OCI-LY3 (cell line): ENCODE results near the gene CBFA2T2.

Source experiments
- H2AFZ ChIP-seq: fragments of 200-600, 300-600 bp; shearing (Covaris generic); 2 replicates; pipeline ENCODE4 v1.6.0; 2014; ENCODE audit warnings: antibody characterized with exemption, low read depth, low read length
- H3K27ac ChIP-seq: fragments of 200-600, 300-600 bp; sonication (generic); 2 replicates; pipeline ENCODE4 v1.5.1; 2014; ENCODE audit warnings: mild to moderate bottlenecking, low read length, moderate library complexity, mixed read lengths
- H3K27me3 ChIP-seq: fragments of 200-600, 300-600 bp; sonication (generic); 2 replicates; pipeline ENCODE4 v1.6.1; 2014; ENCODE audit warnings: low read depth, low read length, mixed read lengths
- H3K36me3 ChIP-seq: fragments of 200-600, 300-600 bp; sonication (generic); replicated peaks from 2 replicates; pipeline ENCODE3; 2014; ENCODE audit warnings: low read depth, low read length, mixed read lengths
- H3K4me1 ChIP-seq: fragments of 300-600, 200-600 bp; sonication (generic); 2 replicates; pipeline ENCODE4 v1.6.1; 2014; ENCODE audit warnings: low read length, mixed read lengths
- H3K4me2 ChIP-seq: fragments of 200-600, 300-600 bp; sonication (generic); 2 replicates; pipeline ENCODE4 v1.6.1; 2014; ENCODE audit warnings: low read length, mixed read lengths
- H3K4me3 ChIP-seq: fragments of 300-600, 200-600 bp; sonication (generic); 2 replicates; pipeline ENCODE4 v1.5.1; 2014; ENCODE audit warnings: antibody characterized with exemption, mild to moderate bottlenecking, low read length, moderate library complexity
- H3K79me2 ChIP-seq: fragments of 300-600, 200-600 bp; shearing (Covaris generic); 2 replicates; pipeline ENCODE4 v1.6.1; 2014; ENCODE audit warnings: mild to moderate bottlenecking, low read length, mixed read lengths
- H3K9ac ChIP-seq: fragments of 300-600, 200-600 bp; shearing (Covaris generic); 2 replicates; pipeline ENCODE4 v1.6.0; 2014; ENCODE audit warnings: mild to moderate bottlenecking, low read length, moderate library complexity
- H3K9me3 ChIP-seq: fragments of 200-600, 300-600 bp; shearing (Covaris generic); 2 replicates; pipeline ENCODE4 v1.6.1; 2014; ENCODE audit warnings: low read length, mixed read lengths; ENCODE audit not compliant: insufficient read depth
- H4K20me1 ChIP-seq: fragments of 200-600, 300-600 bp; sonication (generic); 2 replicates; pipeline ENCODE4 v1.6.1; 2016; ENCODE audit warnings: low read length, mixed read lengths; ENCODE audit not compliant: insufficient read depth
- EZH2phosphoT487 ChIP-seq: fragments of 200-600 bp; shearing (Covaris generic); IDR thresholded peaks from 2 replicates; pipeline ENCODE4 v1.6.1; 2018; ENCODE audit warnings: antibody characterized with exemption, mixed run types, low read depth
- TF ChIP-seq, protein P1 (sequence below): fragments of 200-600, 300-600 bp; sonication (generic); IDR thresholded peaks from 2 replicates; pipeline ENCODE4 v1.5.1; 2014; ENCODE audit warnings: antibody characterized with exemption, low read length, low read depth

The CBFA2T2 gene

DNA sequence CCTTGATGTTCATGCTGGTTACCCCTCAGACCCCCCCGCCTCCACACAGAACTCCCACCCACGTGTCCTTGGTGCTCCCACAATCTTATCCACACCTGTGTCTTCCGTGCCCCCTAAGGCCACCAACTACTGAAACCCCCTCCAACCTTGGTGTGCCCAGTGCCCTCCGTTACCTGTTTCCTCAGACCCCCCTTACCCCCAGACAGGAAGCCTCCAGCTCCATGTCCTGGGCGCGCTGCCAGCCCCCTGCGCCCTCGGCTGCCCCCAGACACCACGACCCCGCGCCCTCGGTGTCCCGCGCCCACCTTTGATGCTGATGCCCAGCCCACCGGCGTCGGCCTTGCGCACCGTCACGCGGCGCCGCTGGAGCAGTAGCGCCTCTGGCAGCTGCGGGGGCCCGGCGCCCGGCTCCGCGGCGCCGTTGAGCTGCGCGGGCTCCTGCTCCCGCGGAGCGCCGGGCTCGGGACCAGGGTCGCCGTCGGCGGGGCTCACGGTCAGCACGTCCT lies 46.8 kb upstream of the CBFA2T2 start:
- Histone ChIP-seq H3K27me3 (peaks cover 10% of the 10 kb centered on the region; the same call in 1 of the 2 replicates), H2AFZ (peak overlapping the region; percentile 50; the same call in 1 of the 2 replicates), H3K36me3 (no peaks in the 10 kb centered on the region), H3K4me3 (peak overlapping the region; percentile 78), H3K9ac (peak overlapping the region; percentile 48), H3K9me3 (no peaks in the 10 kb centered on the region), H3K4me1 (peaks cover 35% of the 10 kb centered on the region), H4K20me1 (no peaks in the 10 kb centered on the region), H3K4me2 (peak overlapping the region; percentile 97), H3K79me2 (no peaks in the 10 kb centered on the region), H3K27ac (no peak overlapping the region)
- TF ChIP-seq, protein P1, sequence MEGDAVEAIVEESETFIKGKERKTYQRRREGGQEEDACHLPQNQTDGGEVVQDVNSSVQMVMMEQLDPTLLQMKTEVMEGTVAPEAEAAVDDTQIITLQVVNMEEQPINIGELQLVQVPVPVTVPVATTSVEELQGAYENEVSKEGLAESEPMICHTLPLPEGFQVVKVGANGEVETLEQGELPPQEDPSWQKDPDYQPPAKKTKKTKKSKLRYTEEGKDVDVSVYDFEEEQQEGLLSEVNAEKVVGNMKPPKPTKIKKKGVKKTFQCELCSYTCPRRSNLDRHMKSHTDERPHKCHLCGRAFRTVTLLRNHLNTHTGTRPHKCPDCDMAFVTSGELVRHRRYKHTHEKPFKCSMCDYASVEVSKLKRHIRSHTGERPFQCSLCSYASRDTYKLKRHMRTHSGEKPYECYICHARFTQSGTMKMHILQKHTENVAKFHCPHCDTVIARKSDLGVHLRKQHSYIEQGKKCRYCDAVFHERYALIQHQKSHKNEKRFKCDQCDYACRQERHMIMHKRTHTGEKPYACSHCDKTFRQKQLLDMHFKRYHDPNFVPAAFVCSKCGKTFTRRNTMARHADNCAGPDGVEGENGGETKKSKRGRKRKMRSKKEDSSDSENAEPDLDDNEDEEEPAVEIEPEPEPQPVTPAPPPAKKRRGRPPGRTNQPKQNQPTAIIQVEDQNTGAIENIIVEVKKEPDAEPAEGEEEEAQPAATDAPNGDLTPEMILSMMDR = no peak
- no peak for TF ChIP-seq EZH2phosphoT487

DNA sequence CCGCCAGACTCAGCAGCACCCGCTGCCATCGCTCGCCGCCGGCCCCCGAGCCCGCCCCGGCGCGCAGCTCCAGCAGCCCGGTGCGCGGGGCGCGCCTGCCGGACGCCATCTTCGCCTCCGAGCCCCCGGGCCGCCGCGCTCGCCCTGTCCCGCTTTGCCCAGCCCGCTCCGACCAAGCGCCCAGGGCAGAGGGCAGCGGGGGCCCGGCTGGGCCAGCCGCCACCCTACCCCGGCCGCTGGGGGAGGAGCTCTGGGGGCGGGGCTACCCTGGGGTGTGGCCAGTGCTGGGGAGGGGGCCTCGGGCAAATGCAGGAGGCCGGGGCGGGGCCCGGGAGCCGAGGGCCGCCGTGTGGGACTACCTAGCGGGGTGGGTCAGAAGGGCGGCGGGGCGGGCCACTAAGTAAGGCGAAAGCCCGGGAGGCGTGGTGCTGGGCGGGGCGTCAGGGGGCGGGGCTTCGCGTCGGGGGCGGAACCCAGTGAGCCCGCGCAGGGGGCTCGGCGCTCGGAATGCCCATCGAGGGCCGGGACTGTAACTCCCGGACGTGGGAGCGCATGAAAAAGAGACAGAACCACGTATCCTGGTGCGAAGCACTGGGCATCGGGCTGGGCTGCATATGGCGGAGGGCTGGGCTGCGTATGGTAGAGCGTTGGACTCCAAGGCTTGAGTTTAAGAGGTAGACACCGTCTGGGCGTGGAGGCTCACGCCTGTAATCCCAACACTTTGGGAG lies 46.2 kb upstream of the CBFA2T2 start, which contains the start of gene SNTA1:
TSS of gene SNTA1 (minus strand) at position 252 of the 728 bp plus-strand sequence. CDS start at position 109, 143 bp downstream.
- TF ChIP-seq, protein P1 = no peak
- TF ChIP-seq EZH2phosphoT487 = no peak
- Histone ChIP-seq H3K4me2 (peak within 1 kb of the TSS; percentile 97), H3K9me3 (no peaks in the 10 kb centered on the region), H3K27me3 (peaks cover 10% of the 10 kb centered on the region; the same call in 1 of the 2 replicates), H3K9ac (peak within 1 kb of the TSS; percentile 49), H3K4me3 (peak within 1 kb of the TSS; percentile 78), H3K79me2 (no peaks in the 10 kb centered on the region), H3K4me1 (peaks cover 30% of the 10 kb centered on the region), H3K27ac (no peak within 1 kb of the TSS), H4K20me1 (no peaks in the 10 kb centered on the region), H2AFZ (peak within 1 kb of the TSS; percentile 50), H3K36me3 (no peaks in the 10 kb centered on the region)

DNA sequence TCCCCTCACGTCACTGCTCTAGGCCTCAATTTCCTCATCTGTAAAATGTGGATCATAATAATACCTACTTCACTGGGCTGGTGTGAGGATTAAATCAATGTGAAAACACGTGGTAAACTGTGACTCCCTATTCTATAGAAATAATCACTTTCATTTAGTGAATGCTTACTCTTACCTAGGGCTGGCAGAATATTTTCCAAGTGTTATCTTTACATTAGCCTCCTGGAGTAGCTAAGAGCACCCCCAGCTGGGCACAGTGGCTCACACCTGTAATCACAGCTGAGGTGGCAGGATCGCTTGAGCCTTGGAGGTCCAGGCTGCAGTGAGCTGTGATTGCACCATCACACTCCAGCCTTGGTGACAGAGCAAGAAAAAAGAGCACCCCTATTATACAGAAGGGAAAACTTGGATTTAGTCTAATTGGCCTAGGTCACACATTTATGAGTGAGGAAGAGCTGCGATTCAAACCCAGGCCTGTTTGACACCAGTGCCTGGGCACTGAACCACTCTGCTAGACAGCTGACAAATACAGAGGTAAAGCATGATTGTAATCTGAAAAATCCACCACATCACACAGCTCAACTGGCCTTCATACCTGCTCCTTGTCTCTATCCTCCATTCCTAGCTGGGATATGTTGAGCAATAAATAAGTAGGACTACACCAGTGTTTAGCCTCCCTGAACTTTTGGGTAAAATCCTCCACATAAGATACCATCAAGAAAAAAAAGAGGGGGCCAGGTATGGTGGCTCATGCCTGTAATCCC lies 44.9 kb upstream of the CBFA2T2 start:
- Histone ChIP-seq H2AFZ (no peak overlapping the region; the same call in 1 of the 2 replicates), H3K4me1 (peaks cover 20% of the 10 kb centered on the region), H3K4me3 (peak overlapping the region; percentile 78), H3K9me3 (no peaks in the 10 kb centered on the region), H3K9ac (peak overlapping the region; percentile 13; the same call in 1 of the 2 replicates), H3K27ac (no peak overlapping the region), H3K27me3 (peaks cover 10% of the 10 kb centered on the region; the same call in 1 of the 2 replicates), H3K4me2 (peak overlapping the region; percentile 97), H3K36me3 (no peaks in the 10 kb centered on the region), H4K20me1 (no peaks in the 10 kb centered on the region), H3K79me2 (no peaks in the 10 kb centered on the region)
- TF ChIP-seq, protein P1 = peak; percentile 80
- TF ChIP-seq EZH2phosphoT487 = no peak
